GM18873 (cell line): ENCODE results near the gene SMYD3.
A peak's percentile ranks its signal among the peaks of the same experiment; 100 is the strongest.
"Not testable (repeated sequence)": the region's sequence is repeated elsewhere in the genome, so short reads cannot be mapped to it uniquely, and the experiment has no call there.

Experiments used
- ATAC-seq: cut with Tn5 transposase; IDR thresholded peaks from one replicate; pipeline ENCODE4 v1.9.1; 2021; ENCODE audit warnings: mild to moderate bottlenecking, moderate library complexity, moderate number of reproducible peaks; ENCODE audit not compliant: unreplicated experiment, low FRiP score

SMYD3 gene

GRCh38 chr1:245835386-245835785 lies 671.7 kb downstream of the SMYD3 start:
- ATAC-seq: no peak

- no peak for ATAC-seq
These were observed 673.1 kb downstream of the SMYD3 start for GRCh38 chr1:245834002-245834401.

GRCh38 chr1:245832771-245833527 lies 674.1 kb downstream of the SMYD3 start:
- ATAC-seq: no peak

GRCh38 chr1:245831518-245831917 lies 675.6 kb downstream of the SMYD3 start:
- no peak for ATAC-seq

- ATAC-seq: no peak
These were observed 677.3 kb downstream of the SMYD3 start for GRCh38 chr1:245829826-245830225.

- no peak for ATAC-seq
These were observed 677.9 kb downstream of the SMYD3 start for GRCh38 chr1:245829194-245829593.

- ATAC-seq: no peak
These were observed 679.8 kb downstream of the SMYD3 start for GRCh38 chr1:245827301-245827700.

GRCh38 chr1:245825128-245825901 lies 681.8 kb downstream of the SMYD3 start:
- ATAC-seq: no peak

- no peak for ATAC-seq
These were observed 683.5 kb downstream of the SMYD3 start for GRCh38 chr1:245823408-245824147.

- no peak for ATAC-seq
These were observed 684.1 kb downstream of the SMYD3 start for GRCh38 chr1:245822996-245823395.

GRCh38 chr1:245818363-245818762 lies 688.7 kb downstream of the SMYD3 start:
- not testable (repeated sequence) for ATAC-seq

GRCh38 chr1:245816496-245816895 lies 690.6 kb downstream of the SMYD3 start:
- not testable (repeated sequence) for ATAC-seq

- no peak for ATAC-seq
These were observed 692.4 kb downstream of the SMYD3 start for GRCh38 chr1:245814651-245815050.

- ATAC-seq: no peak
These were observed 694.8 kb downstream of the SMYD3 start for GRCh38 chr1:245812278-245812677.

GRCh38 chr1:245810789-245811337 lies 696.2 kb downstream of the SMYD3 start:
- ATAC-seq: no peak

- no peak for ATAC-seq
These were observed 696.8 kb downstream of the SMYD3 start for GRCh38 chr1:245810181-245810769.

- ATAC-seq: no peak
These were observed 697.7 kb downstream of the SMYD3 start for GRCh38 chr1:245809361-245809760.

GRCh38 chr1:245807954-245808719 lies 698.9 kb downstream of the SMYD3 start:
- ATAC-seq: no peak

GRCh38 chr1:245807306-245807705 lies 699.8 kb downstream of the SMYD3 start:
- peak; percentile 69 for ATAC-seq

GRCh38 chr1:245805532-245805931 lies 701.5 kb downstream of the SMYD3 start:
- ATAC-seq: no peak
